Stomach (tissue), 4 donors: Measurements from ENCODE around the gene NARS2.

Experiments used
- CTCF ChIP-seq, 7 experiments: fragments of 450-650 bp in 4 of 7; fragments of 200-600 bp in 3 of 7; sonication (generic) in 3 of 7; IDR thresholded peaks; one replicate each; pipeline ENCODE4 v1.5.1; 2016 to 2019; ENCODE audit warnings: antibody characterized with exemption in 7 of 7, control low read depth in 2 of 7, mild to moderate bottlenecking in 1 of 7
- EP300 ChIP-seq: sonication (generic); formaldehyde crosslinking; IDR thresholded peaks from one replicate; pipeline ENCODE4 v1.6.1; 2017; ENCODE audit warnings: antibody characterized with exemption
- POLR2A ChIP-seq, 4 donors: fragments of 450-650 bp; IDR thresholded peaks; one replicate each; pipeline ENCODE4 v1.6.1; 2016; ENCODE audit warnings: antibody characterized with exemption in 4 of 4, control low read depth in 2 of 4, mild to moderate bottlenecking in 1 of 4, moderate library complexity in 1 of 4
- POLR2AphosphoS5 ChIP-seq, 3 donors: sonication (generic); formaldehyde crosslinking; IDR thresholded peaks; one replicate each; pipeline ENCODE4 v1.6.1; 2016; ENCODE audit warnings: antibody characterized with exemption in 3 of 3

- TF ChIP-seq CTCF (IDR thresholded peaks at IDR 0.05) (no peak), POLR2AphosphoS5 (IDR thresholded peaks at IDR 0.05) (no peak), EP300 (no peak), POLR2A (IDR thresholded peaks at IDR 0.05) (no peak)
Observed at GRCh38 chr11:78577495-78577894, 2.8 kb upstream of the NARS2 start.
